Measurements from ENCODE around the gene C19orf25.
A peak's percentile ranks its signal among the peaks of the same experiment; 100 is the strongest.

C19orf25 gene

GRCh38 chr19:1466018-1466460, 13.0 kb downstream of the C19orf25 start:
- TF ChIP-seq CTCF (IDR thresholded peaks at IDR 0.05; ENCODE audit: control insufficient read depth, extremely low read depth, insufficient read depth): no peak
- H3K4me3 ChIP-seq (ENCODE audit: low read depth, low read length): no peak overlapping the region
- DNase-seq (ENCODE audit: low read depth): no peak

- TF ChIP-seq CTCF (IDR thresholded peaks at IDR 0.05; ENCODE audit: control insufficient read depth, extremely low read depth, insufficient read depth): peak; percentile 52
- H3K4me3 ChIP-seq (ENCODE audit: low read depth, low read length): no peak overlapping the region
- no peak for DNase-seq (ENCODE audit: low read depth)
Observed at GRCh38 chr19:1465191-1466016, 13.6 kb downstream of the C19orf25 start.

- no peak for DNase-seq (ENCODE audit: low read depth)
- no peak overlapping the region for H3K4me3 ChIP-seq (ENCODE audit: low read depth, low read length)
- TF ChIP-seq CTCF (IDR thresholded peaks at IDR 0.05; ENCODE audit: control insufficient read depth, extremely low read depth, insufficient read depth): no peak
Observed at GRCh38 chr19:1461862-1462261, 17.2 kb downstream of the C19orf25 start.

GRCh38 chr19:1460033-1460995, 18.7 kb downstream of the C19orf25 start:
- no peak overlapping the region for H3K4me3 ChIP-seq (ENCODE audit: low read depth, low read length)
- TF ChIP-seq CTCF (IDR thresholded peaks at IDR 0.05; ENCODE audit: control insufficient read depth, extremely low read depth, insufficient read depth): no peak
- no peak for DNase-seq (ENCODE audit: low read depth)

- TF ChIP-seq CTCF (IDR thresholded peaks at IDR 0.05; ENCODE audit: control insufficient read depth, extremely low read depth, insufficient read depth): no peak
- no peak overlapping the region for H3K4me3 ChIP-seq (ENCODE audit: low read depth, low read length)
- no peak for DNase-seq (ENCODE audit: low read depth)
Observed at GRCh38 chr19:1459479-1459878, 19.5 kb downstream of the C19orf25 start.

- no peak for TF ChIP-seq CTCF (IDR thresholded peaks at IDR 0.05; ENCODE audit: control insufficient read depth, extremely low read depth, insufficient read depth)
- no peak for DNase-seq (ENCODE audit: low read depth)
- H3K4me3 ChIP-seq (ENCODE audit: low read depth, low read length): no peak overlapping the region
Observed at GRCh38 chr19:1457892-1458291, 21.1 kb downstream of the C19orf25 start.

All from LNCaP clone FGC (cell line).